GM19193 (cell line): ENCODE results near the gene STAT5B.

Source experiments
- POLR2A ChIP-seq: IDR thresholded peaks from 4 replicates; pipeline ENCODE4 v1.6.1; 2011; ENCODE audit not compliant: insufficient read depth, insufficient read length; ENCODE audit errors: extremely low read depth

The STAT5B gene

DNA sequence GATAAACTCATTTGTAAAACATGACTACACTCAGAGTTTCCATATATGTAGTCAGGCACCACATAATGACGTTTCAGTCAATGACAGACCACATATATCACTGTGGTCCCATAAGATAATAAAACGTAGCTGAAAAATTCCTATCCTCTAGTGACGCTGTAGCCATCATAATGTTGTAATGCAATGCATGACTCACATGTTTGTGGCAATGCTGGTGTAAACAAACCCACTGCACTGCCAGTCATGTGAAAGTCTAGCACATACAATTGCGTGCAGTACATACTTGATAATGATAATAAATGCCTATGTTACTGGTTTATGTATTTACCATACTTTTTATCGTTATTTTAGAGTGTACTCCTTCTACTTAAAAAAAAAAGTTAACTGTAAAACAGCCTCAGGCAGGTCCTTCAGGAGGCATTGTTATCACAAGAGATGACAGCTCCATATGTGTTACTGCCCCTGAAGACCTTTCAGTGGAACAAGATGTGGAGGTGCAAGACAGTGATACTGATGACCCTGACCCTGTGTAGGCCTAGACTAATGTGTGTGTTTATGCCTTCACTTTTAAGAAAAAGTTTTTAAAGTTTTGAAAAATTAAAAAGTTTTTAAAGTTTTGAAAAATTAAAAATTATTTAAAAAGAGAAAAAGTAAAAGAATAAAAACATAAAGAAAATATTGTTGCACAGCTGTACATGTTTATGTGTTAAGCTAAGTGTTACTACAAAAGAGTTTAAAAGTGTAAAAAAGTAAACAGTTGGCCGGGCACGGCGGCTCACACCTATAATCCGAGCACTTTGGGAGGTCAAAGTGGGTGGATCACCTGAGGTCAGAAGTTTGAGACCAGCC lies 9.0 kb downstream of the STAT5B start:
- no peak for TF ChIP-seq POLR2A

GRCh38 chr17:42266462-42266861 lies 9.7 kb downstream of the STAT5B start:
- no peak for TF ChIP-seq POLR2A

GRCh38 chr17:42260318-42260717 lies 15.9 kb downstream of the STAT5B start:
- TF ChIP-seq POLR2A: no peak

- no peak for TF ChIP-seq POLR2A
These were observed 20.7 kb downstream of the STAT5B start for GRCh38 chr17:42255445-42255844.

DNA sequence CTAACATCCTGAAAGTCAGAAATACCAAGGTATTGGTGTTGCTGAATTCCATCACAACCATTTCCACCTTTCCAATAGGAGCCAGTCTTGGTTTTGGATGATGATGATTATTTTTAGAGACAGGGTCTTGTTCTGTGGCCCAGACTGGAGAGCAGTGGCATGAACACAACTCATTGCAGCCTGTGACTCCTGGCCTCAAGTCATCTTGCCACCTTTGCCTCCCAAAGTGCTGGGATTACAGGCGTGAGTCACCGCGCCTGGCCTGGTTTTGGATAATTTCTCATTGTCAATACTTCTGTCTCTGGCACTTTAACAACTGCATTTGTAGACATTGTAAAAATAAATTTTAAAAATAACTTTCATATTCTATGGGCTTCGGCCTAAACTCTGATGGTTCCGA lies 22.6 kb downstream of the STAT5B start:
- no peak for TF ChIP-seq POLR2A

- TF ChIP-seq POLR2A: no peak
These were observed 23.3 kb downstream of the STAT5B start for GRCh38 chr17:42252597-42253550.

DNA sequence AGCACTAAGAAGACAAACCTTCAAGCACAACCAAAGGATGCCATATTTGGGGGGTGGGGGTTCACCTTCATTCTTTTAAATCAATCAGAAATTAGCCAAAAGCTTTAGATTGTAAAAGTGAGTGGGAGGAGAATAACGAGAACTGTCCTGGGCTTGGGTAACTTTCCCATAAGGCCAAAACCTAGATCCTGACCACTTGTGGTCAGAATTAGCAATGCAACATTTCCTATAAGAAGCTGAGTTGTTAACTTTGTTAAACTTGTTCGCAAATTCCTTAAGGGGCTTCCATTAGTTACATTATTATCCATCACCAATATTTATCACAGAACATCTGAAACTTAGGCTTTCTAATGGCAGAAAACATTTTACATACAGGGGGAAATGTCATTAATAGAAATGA lies 25.1 kb downstream of the STAT5B start:
- TF ChIP-seq POLR2A: no peak

GRCh38 chr17:42249681-42250446 lies 26.3 kb downstream of the STAT5B start:
- no peak for TF ChIP-seq POLR2A

GRCh38 chr17:42248351-42249179 lies 27.6 kb downstream of the STAT5B start:
- TF ChIP-seq POLR2A: peak; percentile 65

GRCh38 chr17:42247734-42248133 lies 28.5 kb downstream of the STAT5B start:
- TF ChIP-seq POLR2A: no peak

GRCh38 chr17:42246515-42246914 lies 29.7 kb downstream of the STAT5B start:
- no peak for TF ChIP-seq POLR2A

DNA sequence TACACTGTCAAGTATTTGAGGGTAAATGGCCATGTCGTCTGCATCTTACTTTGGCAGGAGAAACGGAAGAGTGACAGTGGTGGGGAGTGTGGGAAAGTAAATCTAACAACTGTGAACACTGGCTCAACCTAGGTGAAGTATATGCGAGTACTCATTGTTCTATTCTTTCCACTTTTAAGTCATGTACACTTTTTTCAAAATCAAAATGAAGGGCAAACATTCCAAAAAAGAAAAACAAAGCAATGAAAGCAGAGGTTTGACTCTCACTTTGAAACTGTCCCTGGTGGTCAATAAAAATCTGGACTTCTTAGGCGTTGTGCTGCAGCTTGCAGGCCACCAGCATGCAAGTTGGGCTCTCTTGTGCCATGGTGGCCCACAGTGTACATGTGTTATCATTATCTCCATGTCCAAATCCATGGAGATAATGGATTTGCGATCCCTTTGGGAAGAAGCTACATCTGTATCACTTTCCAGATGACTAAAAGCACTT lies 32.7 kb downstream of the STAT5B start:
- no peak for TF ChIP-seq POLR2A

DNA sequence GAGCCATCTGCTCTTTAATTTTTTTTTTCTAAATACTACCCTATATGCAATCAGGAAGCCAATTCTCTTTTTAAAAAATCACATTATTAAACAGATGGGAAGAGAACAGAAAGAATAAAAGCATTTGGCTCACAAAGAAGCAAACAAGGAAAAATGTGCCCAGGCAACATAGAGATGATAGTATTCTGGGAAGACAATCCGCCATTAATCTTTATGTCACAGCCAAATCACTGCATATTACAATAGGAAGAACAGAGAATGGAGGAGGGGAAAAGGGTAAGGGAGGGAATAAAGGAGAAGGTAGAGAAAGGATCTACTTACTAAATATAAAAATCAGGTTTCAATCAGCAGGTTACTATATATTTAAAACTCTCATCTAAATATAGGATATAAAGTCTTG lies 34.3 kb downstream of the STAT5B start:
- TF ChIP-seq POLR2A: no peak

DNA sequence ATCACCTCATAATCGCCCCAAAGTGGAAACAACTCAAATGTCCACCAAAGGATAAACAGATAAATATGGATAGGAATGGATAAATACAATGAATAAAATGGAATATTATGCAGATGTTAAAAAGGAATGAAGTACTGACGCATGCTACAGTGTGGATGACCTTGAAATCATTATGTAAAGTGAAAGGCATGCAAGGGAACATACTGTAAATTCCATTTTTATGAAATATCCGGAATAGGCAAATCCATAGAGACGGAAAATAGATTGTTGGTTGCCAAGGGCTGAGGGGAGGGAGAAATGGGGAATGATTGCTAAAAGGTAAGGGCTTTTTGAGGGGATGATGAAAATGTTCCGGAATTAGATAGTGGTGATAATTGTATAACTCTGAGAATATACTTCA lies 36.0 kb downstream of the STAT5B start:
- no peak for TF ChIP-seq POLR2A

DNA sequence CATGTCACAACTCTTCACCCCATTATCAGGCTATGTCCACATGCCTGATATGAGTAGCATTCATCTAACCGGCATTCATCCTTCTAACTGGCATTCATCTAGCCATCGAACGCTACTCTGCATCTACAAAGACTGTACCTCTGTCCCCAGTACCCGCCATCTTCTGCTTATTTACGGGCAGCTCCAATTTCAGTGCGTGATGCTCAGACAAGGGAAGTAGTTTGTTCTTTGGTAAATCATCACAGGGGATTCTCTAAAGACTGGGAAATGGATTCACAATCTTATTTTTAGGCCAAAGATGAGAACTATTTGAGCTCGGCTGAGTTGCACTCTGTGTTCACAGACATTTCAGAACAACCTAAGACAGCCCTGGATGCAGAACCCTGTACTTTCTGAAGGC lies 39.4 kb downstream of the STAT5B start:
- TF ChIP-seq POLR2A: no peak

- no peak for TF ChIP-seq POLR2A
These were observed 42.2 kb downstream of the STAT5B start for GRCh38 chr17:42233994-42234393.
